Measurements from ENCODE around the gene MALT1.

GRCh38 chr18:58715540-58715939 lies 44.3 kb downstream of the MALT1 start:
- TF ChIP-seq POLR2AphosphoS5 (IDR thresholded peaks at IDR 0.05), result no peak
- TF ChIP-seq POLR2A (IDR thresholded peaks at IDR 0.05), result no peak

All from sigmoid colon (tissue), 4 donors.